PC-9 (cell line): ENCODE measurements around the gene CD1D. TPM values are rescaled to one million over a fixed set of nuclear protein-coding genes. Genes with fewer than 3 reads are reported as not detected.
"Not testable (repeated sequence)": the region's sequence is repeated elsewhere in the genome, so short reads cannot be mapped to it uniquely, and the experiment has no call there.

ENCODE experiments used
- BruUV-seq: library from RNA; stranded (reverse); fragments of 400-500 nt; replicated peaks from 2 replicates; lab custom pipeline; 2021; lab: Mats Ljungman, UMichigan
- CTCF ChIA-PET: fragments of 300-600 bp; sonication (Branson Sonifier 250); formaldehyde crosslinking; loops from one replicate; lab custom pipeline; 2022; ENCODE audit warnings: antibody characterized with exemption; lab: Charles Lee
- POLR2A ChIA-PET: fragments of 300-600 bp; sonication (Branson Sonifier 250); formaldehyde crosslinking; loops from one replicate; lab custom pipeline; 2022; ENCODE audit warnings: antibody characterized with exemption; ENCODE audit not compliant: unreplicated experiment; lab: Charles Lee
- DNase-seq, 2 experiments: peaks; one replicate each; pipeline versions ENCODE4 v3.0.0 to v3.0.0-alpha.2; 2015 to 2022; ENCODE audit warnings: mixed read lengths in 1 of 2
- H2AFZ ChIP-seq: fragments of 200-600 bp; sonication (generic); 2 replicates; pipeline ENCODE4 v1.8.1; 2017; ENCODE audit warnings: antibody characterized with exemption
- H3F3A ChIP-seq: fragments of 200-600 bp; sonication (generic); 2 replicates; pipeline ENCODE4 v1.8.1; 2017; ENCODE audit warnings: antibody characterized with exemption, mild to moderate bottlenecking, low read depth; ENCODE audit not compliant: insufficient read depth
- H3K27ac ChIP-seq: fragments of 200-600 bp; sonication (generic); 2 replicates; pipeline ENCODE4 v1.6.1; 2016; ENCODE audit warnings: mixed run types
- H3K27me3 ChIP-seq: fragments of 200-600 bp; sonication (generic); 2 replicates; pipeline ENCODE4 v1.6.1; 2016; ENCODE audit warnings: low read depth, mixed run types; ENCODE audit not compliant: insufficient read depth
- H3K36me3 ChIP-seq: fragments of 200-600 bp; sonication (generic); 2 replicates; pipeline ENCODE4 v1.6.1; 2016; ENCODE audit warnings: low read depth, mixed run types
- H3K4me1 ChIP-seq: fragments of 200-600 bp; sonication (generic); replicated peaks from 2 replicates; pipeline ENCODE4 v1.6.1; 2016; ENCODE audit warnings: mixed run types; ENCODE audit not compliant: insufficient read depth
- H3K4me2 ChIP-seq: fragments of 200-600 bp; sonication (generic); 2 replicates; pipeline ENCODE4 v1.6.1; 2017; ENCODE audit warnings: mixed run types
- H3K4me3 ChIP-seq: fragments of 200-600 bp; sonication (generic); 2 replicates; pipeline ENCODE4 v1.6.1; 2016; ENCODE audit warnings: mixed run types
- H3K79me2 ChIP-seq: fragments of 200-600 bp; sonication (generic); 2 replicates; pipeline ENCODE4 v1.6.1; 2017; ENCODE audit warnings: low read depth, mixed run types
- H3K9me2 ChIP-seq: fragments of 200-600 bp; sonication (generic); 2 replicates; pipeline ENCODE4 v1.8.1; 2017; ENCODE audit warnings: mild to moderate bottlenecking; ENCODE audit not compliant: insufficient read depth
- H3K9me3 ChIP-seq: fragments of 200-600 bp; sonication (generic); 2 replicates; pipeline ENCODE4 v1.8.1; 2016; ENCODE audit warnings: low read depth; ENCODE audit not compliant: insufficient read depth
- H4K20me1 ChIP-seq: fragments of 200-600 bp; sonication (generic); 2 replicates; pipeline ENCODE4 v1.8.1; 2017; ENCODE audit not compliant: insufficient read depth
- EZH2 ChIP-seq: fragments of 200-600 bp; sonication (generic); IDR thresholded peaks from 2 replicates; pipeline ENCODE4 v1.8.0; 2017; ENCODE audit warnings: antibody characterized with exemption, low read depth
- intact Hi-C: fragments of 100-400 bp; cut with micrococcal nuclease; formaldehyde crosslinking; loops from one replicate; pipeline ENCODE4 v1.10.0; 2022; ENCODE audit not compliant: unreplicated experiment
- total RNA-seq: library from RNA; stranded (reverse); gene quantifications from 2 replicates; pipeline ENCODE4 v1.2.3, GENCODE V29; 2021
- TF ChIP-seq, protein P1 (sequence below): fragments of 200-600 bp; sonication (generic); conservative IDR thresholded peaks from 2 replicates; pipeline ENCODE4 v1.6.1; 2017; ENCODE audit warnings: mixed run types, antibody characterized with exemption, mild to moderate bottlenecking, moderate library complexity

Gene CD1D
- total RNA-seq, 1 experiment from 2014 or later: not detected

DNA sequence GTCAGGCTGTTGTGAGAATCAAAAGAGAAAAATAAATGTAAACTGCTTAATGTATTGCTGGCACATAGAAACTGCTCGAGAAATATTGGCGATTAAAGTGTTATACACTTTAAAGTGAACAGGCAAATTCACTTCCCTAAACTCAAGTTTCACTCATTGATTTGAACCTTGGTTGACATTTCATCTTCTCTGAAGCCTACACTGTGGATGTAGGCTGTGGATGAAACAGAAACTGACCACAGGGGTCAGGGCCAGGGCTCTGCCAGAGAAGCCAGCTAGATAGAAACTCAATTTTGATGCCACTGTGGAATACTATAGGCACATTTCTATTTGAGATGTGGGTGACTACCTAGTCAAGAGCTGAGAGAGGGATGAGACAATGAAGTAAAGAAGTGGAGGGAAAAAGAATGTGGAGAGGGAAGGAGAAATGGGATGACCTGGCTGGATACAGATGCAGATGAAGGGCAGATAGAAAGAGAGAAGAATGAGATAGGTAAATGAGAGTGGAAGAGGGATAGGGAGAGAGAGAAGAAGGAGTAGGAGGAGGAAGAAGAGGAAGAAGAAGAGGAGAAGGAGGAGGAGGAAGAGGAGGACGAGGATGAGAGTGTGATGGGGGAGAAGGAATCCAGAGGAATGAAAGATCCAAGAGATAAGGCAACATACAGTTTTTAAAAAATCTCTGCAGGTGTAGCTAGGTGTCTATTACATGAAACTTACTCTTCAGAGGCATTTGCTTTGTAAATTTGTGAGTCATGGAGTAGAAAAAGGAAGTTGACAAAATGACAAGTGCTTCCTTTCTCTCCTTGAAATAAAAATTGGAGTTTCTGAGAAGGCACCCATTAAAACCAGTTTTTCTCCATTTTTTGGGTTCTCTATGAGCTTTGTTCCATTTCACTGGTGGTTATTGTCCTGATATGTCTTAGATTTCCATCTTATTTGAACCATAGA, 17.4 kb upstream of the CD1D start:
- Histone ChIP-seq H3K27ac (no peak overlapping the region), H3K9me2 (no peaks in the 10 kb centered on the region), H4K20me1 (no peaks in the 10 kb centered on the region), H3K4me1 (no peaks in the 10 kb centered on the region), H3K27me3 (peaks cover 17% of the 10 kb centered on the region), H3K79me2 (no peaks in the 10 kb centered on the region), H3K4me3 (no peak overlapping the region), H3K9me3 (no peaks in the 10 kb centered on the region), H3F3A (no peaks in the 10 kb centered on the region), H2AFZ (no peak overlapping the region), H3K36me3 (no peaks in the 10 kb centered on the region), H3K4me2 (no peak overlapping the region)
- DNase-seq: no peak
- BruUV-seq: no TSS peak
- CTCF ChIA-PET: no interaction called here
- POLR2A ChIA-PET: no interaction called here
- TF ChIP-seq EZH2: no peak
- TF ChIP-seq, protein P1, sequence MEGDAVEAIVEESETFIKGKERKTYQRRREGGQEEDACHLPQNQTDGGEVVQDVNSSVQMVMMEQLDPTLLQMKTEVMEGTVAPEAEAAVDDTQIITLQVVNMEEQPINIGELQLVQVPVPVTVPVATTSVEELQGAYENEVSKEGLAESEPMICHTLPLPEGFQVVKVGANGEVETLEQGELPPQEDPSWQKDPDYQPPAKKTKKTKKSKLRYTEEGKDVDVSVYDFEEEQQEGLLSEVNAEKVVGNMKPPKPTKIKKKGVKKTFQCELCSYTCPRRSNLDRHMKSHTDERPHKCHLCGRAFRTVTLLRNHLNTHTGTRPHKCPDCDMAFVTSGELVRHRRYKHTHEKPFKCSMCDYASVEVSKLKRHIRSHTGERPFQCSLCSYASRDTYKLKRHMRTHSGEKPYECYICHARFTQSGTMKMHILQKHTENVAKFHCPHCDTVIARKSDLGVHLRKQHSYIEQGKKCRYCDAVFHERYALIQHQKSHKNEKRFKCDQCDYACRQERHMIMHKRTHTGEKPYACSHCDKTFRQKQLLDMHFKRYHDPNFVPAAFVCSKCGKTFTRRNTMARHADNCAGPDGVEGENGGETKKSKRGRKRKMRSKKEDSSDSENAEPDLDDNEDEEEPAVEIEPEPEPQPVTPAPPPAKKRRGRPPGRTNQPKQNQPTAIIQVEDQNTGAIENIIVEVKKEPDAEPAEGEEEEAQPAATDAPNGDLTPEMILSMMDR: no peak
- intact Hi-C loops: no loop called here

DNA sequence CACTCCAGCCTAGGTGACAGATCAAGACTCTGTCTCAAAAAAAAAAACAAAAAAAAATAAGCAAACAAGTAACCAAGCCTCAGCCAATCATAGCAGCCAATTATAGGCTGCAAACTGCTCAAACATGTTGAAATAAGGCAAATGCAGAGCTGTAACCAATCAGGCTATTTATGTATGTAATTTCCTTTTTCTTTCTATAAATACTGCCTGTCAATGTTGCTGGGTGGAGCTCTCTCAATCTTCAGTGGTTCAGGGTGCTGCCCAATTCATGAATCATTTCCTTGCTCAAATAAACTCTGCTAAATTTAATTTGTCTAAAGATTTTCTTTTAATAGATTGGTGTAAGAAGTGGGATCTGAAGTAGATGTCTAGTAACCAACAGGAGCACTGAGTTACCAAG, 11.6 kb upstream of the CD1D start:
- no peaks in the 10 kb centered on the region for H3K4me1 ChIP-seq
- ChIA-PET CTCF (no interaction called here), POLR2A (no interaction called here)
- H2AFZ ChIP-seq: no peak overlapping the region
- no peaks in the 10 kb centered on the region for H3F3A ChIP-seq
- peaks cover 3% of the 10 kb centered on the region; the same call in 1 of the 2 replicates for H3K27me3 ChIP-seq
- no peak for TF ChIP-seq EZH2
- TF ChIP-seq, protein P1: no peak
- H3K36me3 ChIP-seq: no peaks in the 10 kb centered on the region
- no peak overlapping the region for H3K4me3 ChIP-seq
- H3K9me2 ChIP-seq: no peaks in the 10 kb centered on the region
- no peak overlapping the region for H3K4me2 ChIP-seq
- intact Hi-C loops: no loop called here
- no peaks in the 10 kb centered on the region for H3K9me3 ChIP-seq
- H3K79me2 ChIP-seq: no peaks in the 10 kb centered on the region
- no peaks in the 10 kb centered on the region for H4K20me1 ChIP-seq
- no TSS peak for BruUV-seq
- DNase-seq: no peak
- H3K27ac ChIP-seq: no peak overlapping the region

DNA sequence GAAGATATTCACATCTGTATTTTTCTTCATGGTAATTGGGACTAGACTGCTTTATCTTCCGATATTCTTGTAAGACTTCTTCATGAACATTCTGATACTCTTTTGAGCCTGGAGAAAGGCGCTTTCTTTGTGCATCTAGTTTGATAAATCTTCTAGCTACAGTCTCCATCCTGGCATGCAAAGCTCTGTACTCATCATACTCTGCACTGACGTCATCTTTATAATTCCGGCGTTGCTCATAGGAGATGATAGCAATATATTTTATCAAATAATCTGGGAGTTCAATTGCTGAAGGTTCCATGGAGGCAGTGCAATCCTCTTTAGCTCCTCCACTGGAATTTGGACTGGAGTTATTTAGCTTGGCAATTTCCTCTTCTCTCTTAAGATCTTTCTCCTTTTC, 4.8 kb upstream of the CD1D start:
- CTCF ChIA-PET, POLR2A ChIA-PET, H3K36me3 ChIP-seq, H3K4me3 ChIP-seq, BruUV-seq, H3K79me2 ChIP-seq, H3K4me1 ChIP-seq, H2AFZ ChIP-seq, H3K9me3 ChIP-seq, H3F3A ChIP-seq, H3K4me2 ChIP-seq, H4K20me1 ChIP-seq, DNase-seq, H3K27ac ChIP-seq, H3K9me2 ChIP-seq, intact Hi-C loops: not testable (repeated sequence)
- peaks cover 50% of the 10 kb centered on the region for H3K27me3 ChIP-seq
